Testis (tissue), 3 donors: ENCODE measurements around the gene SLC26A6. TPM values are rescaled to one million over a fixed set of nuclear protein-coding genes. Genes with fewer than 3 reads are reported as not detected.

Source experiments
- DNase-seq: peaks from one replicate; pipeline ENCODE4 v3.0.0-alpha.2; 2019
- H3K27ac ChIP-seq, 2 donors: fragments of 200-600 bp; sonication (generic); one replicate each; pipeline ENCODE4 v1.5.1; 2019
- H3K27me3 ChIP-seq: fragments of 200-600 bp; sonication (generic); one replicate; pipeline ENCODE4 v1.5.1; 2019
- H3K36me3 ChIP-seq: fragments of 200-600 bp; sonication (generic); one replicate; pipeline ENCODE4 v1.5.1; 2017; ENCODE audit warnings: low read depth; ENCODE audit errors: missing control alignments
- H3K4me1 ChIP-seq: fragments of 200-600 bp; sonication (generic); one replicate; pipeline ENCODE4 v1.5.1; 2019
- H3K4me3 ChIP-seq, 2 donors: fragments of 200-600 bp; sonication (generic); one replicate each; pipeline ENCODE4 v1.5.1; 2017 to 2019
- H3K9me3 ChIP-seq: fragments of 200-600 bp; sonication (generic); one replicate; pipeline ENCODE4 v1.5.1; 2017
- CTCF ChIP-seq, 3 experiments: fragments of 450-650 bp in 2 of 3; fragments of 200-600 bp in 1 of 3; sonication (generic) in 1 of 3; IDR thresholded peaks; one replicate each; pipeline ENCODE4 v1.5.1; 2016 to 2019; ENCODE audit warnings: antibody characterized with exemption in 3 of 3, mild to moderate bottlenecking in 2 of 3, moderate library complexity in 1 of 3
- POLR2A ChIP-seq: fragments of 450-650 bp; IDR thresholded peaks from one replicate; pipeline ENCODE4 v1.6.1; 2017; ENCODE audit warnings: antibody characterized with exemption, mild to moderate bottlenecking, moderate library complexity
- WGBS, 2 donors: methylation state at CpG; one replicate each; pipeline ENCODE4 v1.1.5; 2018; 5-methylcytosine and 5-hydroxymethylcytosine counted together
- intact Hi-C: fragments of 100-400 bp; cut with DNase I; formaldehyde crosslinking; loops from one replicate; pipeline ENCODE4 v1.15.1; 2023; ENCODE audit warnings: low total_unique reads
- polyA plus RNA-seq: library from polyadenylated mRNA; stranded (reverse); fragments of 350-450 nt; fragmentation: Illumina TruSeq; extraction: RNeasy Lipid Tissue Mini Kit (QIAGEN cat#74804); gene quantifications from one replicate; pipeline ENCODE4 v1.2.3, GENCODE V29; 2014; ENCODE audit warnings: low read depth, low replicate concordance; ENCODE audit not compliant: insufficient read depth
- total RNA-seq, 2 donors: library from RNA; depleted of rRNA; stranded (reverse); fragments of >200 nt; gene quantifications; one replicate each; pipeline ENCODE4 v1.2.3, GENCODE V29; 2016

SLC26A6 gene
- total and polyA plus RNA-seq, 3 donors from 2014 or later: 12.3 to 32.9 (median 24.6) TPM

- TF ChIP-seq CTCF (IDR thresholded peaks at IDR 0.05): no peak
- no peak for TF ChIP-seq POLR2A
- H3K27ac ChIP-seq: no peak overlapping the region
- intact Hi-C loops: no loop called here
- H3K9me3 ChIP-seq: no peaks in the 10 kb centered on the region
- H3K36me3 ChIP-seq: no peaks in the 10 kb centered on the region
- WGBS, 2 donors: 77 to 79% methylated on average over 8 to 12 of the region's 12 CpGs
- no peaks in the 10 kb centered on the region for H3K27me3 ChIP-seq
- no peak for DNase-seq
- H3K4me1 ChIP-seq: peaks cover 4% of the 10 kb centered on the region
- no peak overlapping the region for H3K4me3 ChIP-seq
These were observed 4.4 kb downstream of the SLC26A6 start for GRCh38 chr3:48630833-48631232.

DNA sequence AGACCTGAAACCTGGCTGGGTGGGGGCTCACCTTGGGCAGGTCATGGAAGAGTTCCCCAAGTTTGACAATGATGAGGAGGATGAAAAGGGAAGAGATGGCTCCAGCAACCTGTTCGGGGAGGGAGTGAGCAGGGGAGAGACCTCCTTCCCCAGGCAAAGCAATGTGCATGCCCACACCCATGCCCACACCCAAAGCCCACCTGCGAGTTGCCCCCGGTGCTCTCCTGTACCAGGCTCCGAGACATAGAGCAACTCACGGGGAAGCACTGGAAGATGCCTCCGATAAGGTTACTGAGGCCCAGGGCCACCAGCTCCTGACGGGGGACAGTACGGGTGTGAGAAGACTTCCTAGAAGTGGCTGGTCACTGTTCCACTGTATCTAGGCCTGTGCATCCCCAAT is 4.9 kb downstream of the SLC26A6 start:
- TF ChIP-seq POLR2A: no peak
- TF ChIP-seq CTCF (IDR thresholded peaks at IDR 0.05): no peak
- Histone ChIP-seq H3K27ac (no peak overlapping the region), H3K9me3 (no peaks in the 10 kb centered on the region), H3K4me1 (peaks cover 4% of the 10 kb centered on the region), H3K4me3 (no peak overlapping the region), H3K36me3 (no peaks in the 10 kb centered on the region), H3K27me3 (no peaks in the 10 kb centered on the region)
- intact Hi-C loops: no loop called here
- DNase-seq: no peak
- WGBS, 2 donors: 88 to 100% methylated on average over 8 of the region's 8 CpGs

- Histone ChIP-seq H3K27me3 (no peaks in the 10 kb centered on the region), H3K36me3 (no peaks in the 10 kb centered on the region), H3K4me3 (no peak overlapping the region), H3K27ac (no peak overlapping the region), H3K4me1 (peaks cover 4% of the 10 kb centered on the region), H3K9me3 (no peaks in the 10 kb centered on the region)
- no peak for DNase-seq
- 95% methylated on average over 12 of the region's 12 CpGs for whole genome bisulfite sequencing, 2 donors
- TF ChIP-seq CTCF (IDR thresholded peaks at IDR 0.05) (no peak), POLR2A (no peak)
- intact Hi-C loops: no loop called here
These were observed 5.4 kb downstream of the SLC26A6 start for GRCh38 chr3:48629894-48630293.

GRCh38 chr3:48628277-48629017 is 6.8 kb downstream of the SLC26A6 start:
- TF ChIP-seq CTCF (IDR thresholded peaks at IDR 0.05): no peak
- TF ChIP-seq POLR2A: no peak
- Histone ChIP-seq H3K27ac (no peak overlapping the region), H3K4me1 (no peaks in the 10 kb centered on the region), H3K9me3 (no peaks in the 10 kb centered on the region), H3K27me3 (no peaks in the 10 kb centered on the region), H3K36me3 (no peaks in the 10 kb centered on the region), H3K4me3 (no peak overlapping the region)
- intact Hi-C loops: no loop called here
- WGBS, 2 donors: 75 to 81% methylated on average over 13 of the region's 13 CpGs
- DNase-seq: no peak

- TF ChIP-seq CTCF (IDR thresholded peaks at IDR 0.05) (no peak), POLR2A (no peak)
- Histone ChIP-seq H3K36me3 (no peaks in the 10 kb centered on the region), H3K27me3 (no peaks in the 10 kb centered on the region), H3K27ac (no peak overlapping the region), H3K4me3 (no peak overlapping the region), H3K9me3 (no peaks in the 10 kb centered on the region), H3K4me1 (no peaks in the 10 kb centered on the region)
- 88 to 90% methylated on average over 6 of the region's 6 CpGs for WGBS, 2 donors
- DNase-seq: no peak
- intact Hi-C loops: no loop called here
These were observed 9.7 kb downstream of the SLC26A6 start for GRCh38 chr3:48625600-48625999.
